PFSK-1 (cell line): ENCODE measurements around the gene TRMT1. TPM values are rescaled to one million over a fixed set of nuclear protein-coding genes. Genes with fewer than 3 reads are reported as not detected.

Experiments used
- FOXP2 ChIP-seq: optimal IDR thresholded peaks from 2 replicates; pipeline ENCODE3; 2011; ENCODE audit warnings: borderline replicate concordance, control low read depth, inconsistent platforms; ENCODE audit not compliant: insufficient read depth; ENCODE audit errors: extremely low read length, extremely low read depth
- POLR2AphosphoS5 ChIP-seq: IDR thresholded peaks from 2 replicates; pipeline ENCODE4 v1.6.1; 2012; ENCODE audit warnings: low read depth, mild to moderate bottlenecking, control low read depth, low read length, moderate library complexity
- SIN3A ChIP-seq: IDR thresholded peaks from 2 replicates; pipeline ENCODE4 v1.6.1; 2012; ENCODE audit warnings: mild to moderate bottlenecking, low read length, moderate library complexity, borderline replicate concordance; ENCODE audit not compliant: insufficient read depth
- TAF1 ChIP-seq: IDR thresholded peaks from 2 replicates; pipeline ENCODE4 v1.6.1; 2012; ENCODE audit warnings: low read length, control low read depth, borderline replicate concordance; ENCODE audit not compliant: insufficient read depth
- polyA plus RNA-seq: library from polyadenylated mRNA; unstranded; fragments of >200 nt; gene quantifications from one replicate; pipeline ENCODE4 v1.2.1, GENCODE V29; 2012; ENCODE audit warnings: low read depth, missing spikeins; ENCODE audit not compliant: insufficient read length
- TF ChIP-seq, protein P1 (sequence below), 2 experiments: IDR thresholded peaks; 2 replicates each; pipeline versions ENCODE4 v1.6.1 to v1.8.0; 2011 to 2012; ENCODE audit warnings: low read depth in 2 of 2, low read length in 2 of 2, control low read depth in 1 of 2, inconsistent platforms in 1 of 2, mild to moderate bottlenecking in 1 of 2, moderate library complexity in 1 of 2; ENCODE audit not compliant: insufficient read depth in 1 of 2

TRMT1 gene
- 129 TPM for polyA plus RNA-seq

DNA sequence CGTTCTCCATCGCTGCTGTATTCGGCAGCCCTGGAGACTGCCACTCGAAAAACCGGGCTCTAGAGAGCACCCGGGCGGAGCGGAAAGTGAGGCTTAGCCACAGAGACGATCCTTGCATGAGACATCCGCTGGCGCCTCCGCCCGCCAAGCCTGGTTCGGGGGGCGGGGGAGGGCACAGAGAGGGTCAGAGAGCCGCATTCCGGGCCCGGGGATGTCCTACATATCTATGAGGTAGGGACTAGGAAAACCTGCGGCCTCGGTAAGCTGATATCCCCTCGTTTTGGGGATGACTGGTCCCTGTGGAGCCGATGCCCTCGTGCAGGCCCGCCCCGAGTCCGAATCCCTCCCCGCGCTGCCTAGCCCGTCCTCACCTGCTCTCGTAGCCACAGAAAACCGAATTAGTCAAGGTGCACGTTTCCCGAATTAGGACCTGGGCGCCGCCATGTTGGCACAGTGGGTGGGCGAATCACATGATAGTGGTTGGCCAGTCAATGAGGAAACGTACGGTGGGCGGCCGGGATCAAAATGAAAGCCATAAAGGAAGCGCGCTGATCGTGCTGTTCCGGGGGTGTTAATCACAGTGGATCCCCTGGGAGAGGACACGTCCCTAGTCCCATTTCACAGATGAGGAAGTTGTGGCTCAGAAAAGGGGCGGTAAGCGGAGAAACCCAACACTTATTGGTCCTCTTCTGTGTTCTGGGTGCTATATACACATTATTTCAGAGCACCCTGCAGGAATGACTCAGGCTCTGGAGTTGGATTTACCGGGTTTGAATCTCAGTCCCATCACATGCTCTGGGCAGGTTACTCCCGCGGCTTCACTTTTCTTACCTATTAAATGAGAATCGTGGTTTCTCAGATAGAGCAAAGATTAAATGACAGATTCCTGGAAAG, at the start of gene TRMT1:
Gene TRMT1, minus strand, starts transcription at position 459 of the 894 bp plus-strand sequence. Its CDS starts 341 bp downstream, at position 118.
- TF ChIP-seq, protein P1, sequence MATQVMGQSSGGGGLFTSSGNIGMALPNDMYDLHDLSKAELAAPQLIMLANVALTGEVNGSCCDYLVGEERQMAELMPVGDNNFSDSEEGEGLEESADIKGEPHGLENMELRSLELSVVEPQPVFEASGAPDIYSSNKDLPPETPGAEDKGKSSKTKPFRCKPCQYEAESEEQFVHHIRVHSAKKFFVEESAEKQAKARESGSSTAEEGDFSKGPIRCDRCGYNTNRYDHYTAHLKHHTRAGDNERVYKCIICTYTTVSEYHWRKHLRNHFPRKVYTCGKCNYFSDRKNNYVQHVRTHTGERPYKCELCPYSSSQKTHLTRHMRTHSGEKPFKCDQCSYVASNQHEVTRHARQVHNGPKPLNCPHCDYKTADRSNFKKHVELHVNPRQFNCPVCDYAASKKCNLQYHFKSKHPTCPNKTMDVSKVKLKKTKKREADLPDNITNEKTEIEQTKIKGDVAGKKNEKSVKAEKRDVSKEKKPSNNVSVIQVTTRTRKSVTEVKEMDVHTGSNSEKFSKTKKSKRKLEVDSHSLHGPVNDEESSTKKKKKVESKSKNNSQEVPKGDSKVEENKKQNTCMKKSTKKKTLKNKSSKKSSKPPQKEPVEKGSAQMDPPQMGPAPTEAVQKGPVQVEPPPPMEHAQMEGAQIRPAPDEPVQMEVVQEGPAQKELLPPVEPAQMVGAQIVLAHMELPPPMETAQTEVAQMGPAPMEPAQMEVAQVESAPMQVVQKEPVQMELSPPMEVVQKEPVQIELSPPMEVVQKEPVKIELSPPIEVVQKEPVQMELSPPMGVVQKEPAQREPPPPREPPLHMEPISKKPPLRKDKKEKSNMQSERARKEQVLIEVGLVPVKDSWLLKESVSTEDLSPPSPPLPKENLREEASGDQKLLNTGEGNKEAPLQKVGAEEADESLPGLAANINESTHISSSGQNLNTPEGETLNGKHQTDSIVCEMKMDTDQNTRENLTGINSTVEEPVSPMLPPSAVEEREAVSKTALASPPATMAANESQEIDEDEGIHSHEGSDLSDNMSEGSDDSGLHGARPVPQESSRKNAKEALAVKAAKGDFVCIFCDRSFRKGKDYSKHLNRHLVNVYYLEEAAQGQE (IDR thresholded peaks at IDR 0.05; ENCODE audit: insufficient read depth in 1 of 2, low read depth in 2 of 2, low read length in 2 of 2), result 0 out of 4 replicates have a peak, but pooled peaks of 1 of the 2 experiments have one; percentile 23
- TF ChIP-seq POLR2AphosphoS5, result peak; percentile 46; the same call in 1 of the 2 replicates
- TF ChIP-seq FOXP2, result peak; percentile 9
- TF ChIP-seq TAF1, result peak; percentile 69; the same call in 1 of the 2 replicates
- TF ChIP-seq SIN3A, result peak; percentile 96; the same call in 1 of the 2 replicates

DNA sequence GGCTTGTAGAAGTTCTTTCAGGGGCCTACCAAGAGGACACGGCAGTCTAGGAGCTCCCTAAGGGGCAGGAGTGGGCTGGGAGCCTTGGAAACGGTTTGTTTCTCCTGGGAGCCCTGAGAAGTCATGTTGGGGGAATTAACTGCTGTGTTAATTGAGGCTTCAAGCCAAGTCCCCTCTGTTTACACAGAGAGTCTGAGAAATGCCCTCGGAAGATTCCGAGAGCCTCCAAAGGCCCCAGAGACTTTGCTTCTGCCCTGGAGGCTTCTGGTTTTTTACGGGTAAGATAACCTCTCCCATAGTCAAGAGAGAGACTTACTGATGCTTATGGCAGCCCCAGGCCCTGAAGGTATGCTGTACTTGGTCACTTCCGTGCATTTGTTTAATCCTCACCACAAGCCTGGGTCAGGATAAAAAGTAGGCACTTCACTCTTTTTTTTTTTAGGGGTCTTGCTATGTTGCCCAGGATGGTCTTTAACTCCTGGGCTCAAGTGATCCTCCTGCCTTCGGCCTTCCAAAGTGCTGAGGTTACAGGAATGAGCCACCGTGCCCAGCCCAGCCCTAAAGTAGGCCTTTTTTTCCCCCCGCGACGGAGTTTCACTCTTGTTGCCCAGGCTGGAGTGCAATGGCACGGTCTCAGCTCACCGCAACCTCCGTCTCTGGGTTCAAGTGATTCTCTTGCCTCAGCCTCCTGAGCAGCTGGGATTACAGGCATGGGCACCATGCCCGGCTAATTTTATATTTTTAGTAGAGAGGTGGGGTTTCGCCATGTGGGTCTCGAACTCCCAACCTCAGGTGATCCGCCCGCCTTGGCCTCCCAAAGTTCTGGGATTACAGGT, 48.8 kb upstream of the TRMT1 start:
- TF ChIP-seq, protein P1 (IDR thresholded peaks at IDR 0.05; ENCODE audit: insufficient read depth in 1 of 2, low read depth in 2 of 2, low read length in 2 of 2), result no peak
- no peak for TF ChIP-seq FOXP2
- no peak for TF ChIP-seq POLR2AphosphoS5
- no peak for TF ChIP-seq TAF1
- TF ChIP-seq SIN3A, result no peak

DNA sequence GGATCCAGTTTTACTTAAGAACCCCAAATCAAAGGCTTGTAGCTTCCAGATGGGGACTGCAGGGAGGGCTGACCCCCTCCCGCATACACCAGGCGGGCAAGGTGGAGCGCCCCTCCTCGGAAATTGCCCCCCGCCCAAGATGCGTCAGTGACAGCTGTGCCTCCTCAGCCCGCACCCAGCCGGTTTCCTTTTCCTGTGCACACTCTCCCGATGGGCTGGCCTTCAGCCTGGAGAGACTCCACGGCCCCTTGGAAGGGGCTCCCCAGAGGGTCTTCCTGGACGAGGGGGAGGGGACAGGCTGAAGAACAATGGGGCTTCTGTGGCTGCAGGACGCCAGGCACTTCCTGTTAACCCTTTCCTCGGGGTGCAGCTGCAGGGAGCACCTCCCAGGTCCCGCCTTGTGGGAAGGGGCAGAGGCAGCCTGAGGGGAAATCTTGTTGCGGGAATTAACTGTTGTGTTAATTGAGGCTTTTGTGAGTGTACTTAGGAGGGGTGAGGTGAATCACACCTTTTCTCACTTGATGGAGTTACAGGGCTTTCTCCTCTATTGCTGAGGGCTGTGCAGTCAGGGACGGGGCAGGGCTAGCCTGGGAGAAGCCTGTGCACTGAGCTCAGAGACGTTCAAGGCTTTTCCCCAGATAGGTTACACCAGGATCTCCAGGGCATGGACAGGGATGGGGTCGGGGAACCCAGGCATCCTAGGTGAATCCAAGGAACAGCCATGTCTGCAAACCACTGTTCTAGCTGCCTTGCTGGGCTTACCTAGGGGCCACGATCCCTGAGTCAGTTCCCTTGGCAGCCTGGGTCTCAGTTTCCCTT, 48.0 kb upstream of the TRMT1 start:
- TF ChIP-seq, protein P1 (IDR thresholded peaks at IDR 0.05; ENCODE audit: insufficient read depth in 1 of 2, low read depth in 2 of 2, low read length in 2 of 2), result no peak
- peak; percentile 71 for TF ChIP-seq FOXP2

DNA sequence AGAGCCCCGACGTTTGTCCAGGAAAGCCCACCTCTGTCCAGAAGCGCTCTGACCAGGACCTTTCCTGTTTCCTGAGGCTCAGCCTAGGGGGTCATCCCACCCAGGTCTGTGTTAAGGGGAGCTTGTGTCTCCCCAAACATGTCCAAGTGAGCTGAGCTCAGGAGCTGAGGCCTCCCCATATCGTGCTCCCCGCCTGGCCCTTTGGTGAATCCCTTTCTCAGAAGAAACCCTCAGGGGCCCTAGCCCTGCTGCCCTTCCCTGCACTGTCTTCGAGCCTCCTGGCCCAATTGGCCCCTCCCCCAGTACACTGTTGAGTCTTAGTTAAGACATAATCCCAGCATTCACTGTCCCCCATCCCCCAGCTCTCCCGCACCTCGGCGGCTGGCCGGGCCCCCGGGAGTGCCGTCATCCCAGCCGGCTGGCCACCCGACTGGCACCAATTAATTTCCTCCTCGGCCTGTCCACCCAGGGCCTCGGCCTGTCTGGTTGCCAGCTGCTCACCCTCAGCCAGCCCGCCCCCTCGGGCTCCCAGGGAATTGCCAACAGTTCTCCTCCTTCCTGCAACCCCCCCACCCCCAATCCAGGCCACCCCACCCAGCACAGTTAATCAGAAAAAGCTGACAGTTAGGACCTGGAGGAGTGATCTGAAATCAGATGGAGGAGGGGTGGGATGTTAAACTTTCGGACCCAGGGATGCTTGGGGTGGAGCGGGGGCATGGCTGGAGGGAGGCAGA, 47.2 kb upstream of the TRMT1 start:
- 0 out of 2 replicates have a peak, but pooled peaks have one; percentile 23 for TF ChIP-seq TAF1
- no peak for TF ChIP-seq SIN3A
- TF ChIP-seq FOXP2, result peak; percentile 11
